Epithelial cell of esophagus (primary cell): ENCODE data around the gene ITGB7.
A peak's percentile ranks its signal among the peaks of the same experiment; 100 is the strongest.

Experiments
- DNase-seq: peaks from one replicate; pipeline ENCODE4 v3.0.0; 2010; ENCODE audit warnings: low read depth
- H3K4me3 ChIP-seq: 2 replicates; pipeline ENCODE4 v1.5.1; 2011; ENCODE audit warnings: mild to moderate bottlenecking, low read length, control low read depth
- CTCF ChIP-seq: IDR thresholded peaks from 2 replicates; pipeline ENCODE4 v1.5.1; 2011; ENCODE audit warnings: low read depth, mild to moderate bottlenecking, low read length, control low read depth, inconsistent platforms; ENCODE audit not compliant: insufficient read depth; ENCODE audit errors: missing control alignments

ITGB7 gene

GRCh38 chr12:53224897-53225634 lies 18.0 kb upstream of the ITGB7 start:
- TF ChIP-seq CTCF: no peak
- no peak for DNase-seq
- H3K4me3 ChIP-seq: peak overlapping the region; percentile 25

GRCh38 chr12:53224061-53224896 lies 17.2 kb upstream of the ITGB7 start:
- H3K4me3 ChIP-seq: peak overlapping the region; percentile 16
- TF ChIP-seq CTCF: peak; percentile 58
- peak; percentile 83 for DNase-seq

- no peak for TF ChIP-seq CTCF
- peak; percentile 24 for DNase-seq
- H3K4me3 ChIP-seq: peak overlapping the region; percentile 16
Measured at GRCh38 chr12:53223389-53224060, 16.5 kb upstream of the ITGB7 start.

GRCh38 chr12:53222806-53223261 lies 15.8 kb upstream of the ITGB7 start:
- TF ChIP-seq CTCF: no peak
- no peak for DNase-seq
- H3K4me3 ChIP-seq: no peak overlapping the region

DNA sequence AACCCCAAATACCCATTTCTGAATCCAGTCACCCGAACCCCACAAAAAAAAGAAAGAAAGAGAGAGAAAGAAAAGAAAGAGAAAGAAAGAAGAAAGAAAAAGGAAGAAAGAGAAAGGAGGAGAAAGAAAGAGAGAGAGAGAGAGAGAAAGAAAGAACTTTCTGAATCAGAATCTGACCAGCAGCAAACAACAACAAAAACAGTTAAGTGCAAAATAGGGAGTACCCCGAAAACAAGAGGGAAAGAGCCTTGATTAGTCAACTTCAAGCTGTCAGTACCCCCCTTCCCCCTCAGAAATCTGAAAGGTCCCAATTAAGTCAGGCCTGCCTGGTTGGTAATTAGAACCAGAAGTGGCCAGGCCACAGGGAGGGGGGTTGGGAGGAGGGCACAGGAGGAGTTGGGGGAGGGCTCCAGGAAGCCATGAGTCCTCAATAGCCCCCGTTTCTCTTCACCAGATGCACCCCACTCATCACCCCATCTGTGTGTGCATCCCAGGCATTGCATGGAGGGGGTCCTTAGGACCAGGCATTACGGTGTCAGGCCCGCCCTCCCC lies 15.2 kb upstream of the ITGB7 start:
- no peak for TF ChIP-seq CTCF
- H3K4me3 ChIP-seq: peak overlapping the region; percentile 20
- no peak for DNase-seq

GRCh38 chr12:53221203-53222080 lies 14.4 kb upstream of the ITGB7 start:
- peak overlapping the region; percentile 61 for H3K4me3 ChIP-seq
- peak; percentile 11 for TF ChIP-seq CTCF
- DNase-seq: peak; percentile 73
